SK-N-SH (cell line): ENCODE data around the gene TTC9B. TPM values are rescaled to one million over a fixed set of nuclear protein-coding genes. Genes with fewer than 3 reads are reported as not detected.

Source experiments
- CTCF ChIA-PET: fragments of 300-600, 350-600 bp; formaldehyde crosslinking; extraction: SDS; loops from one replicate; lab custom pipeline; 2021; lab: Yijun Ruan, JAX
- POLR2A ChIA-PET: fragments of 350-600 bp; sonication (Branson Sonifier 250); formaldehyde crosslinking; extraction: SDS; loops from one replicate; lab custom pipeline; 2020; ENCODE audit warnings: antibody characterized with exemption, inconsistent platforms; lab: Yijun Ruan, JAX
- DNase-seq: peaks from one replicate; pipeline ENCODE4 v3.0.0; 2012
- H2AFZ ChIP-seq: fragments of 200-600 bp; sonication (generic); 2 replicates; pipeline ENCODE4 v1.8.1; 2016; ENCODE audit warnings: antibody characterized with exemption, mild to moderate bottlenecking, low read depth
- H3F3A ChIP-seq: fragments of 200-600 bp; sonication (generic); replicated peaks from 2 replicates; pipeline ENCODE3; 2016; ENCODE audit warnings: antibody characterized with exemption, mild to moderate bottlenecking; ENCODE audit not compliant: insufficient read depth
- H3K27ac ChIP-seq, 2 experiments: fragments of 200-500 bp in 1 of 2; fragments of 200-600 bp in 1 of 2; sonication (Bioruptor generic) in 1 of 2; sonication (generic), shearing (Covaris generic) in 1 of 2; 2 replicates each; pipeline versions ENCODE4 v1.5.1 to v1.6.1; 2014 to 2016; ENCODE audit warnings: low read depth in 2 of 2, inconsistent platforms in 1 of 2, low read length in 1 of 2, mild to moderate bottlenecking in 1 of 2, mixed read lengths in 1 of 2
- H3K27me3 ChIP-seq: fragments of 200-600 bp; sonication (generic), shearing (Covaris generic); 2 replicates; pipeline ENCODE4 v1.6.1; 2016; ENCODE audit warnings: mixed run types; ENCODE audit not compliant: insufficient read depth
- H3K36me3 ChIP-seq, 2 experiments: fragments of 200-500 bp in 1 of 2; fragments of 200-600 bp in 1 of 2; sonication (Bioruptor generic) in 1 of 2; sonication (generic) in 1 of 2; replicated peaks in 1 of 2; 2 replicates each; pipeline versions ENCODE3 to v1.5.1; 2014 to 2016; ENCODE audit warnings: low read length in 1 of 2, mild to moderate bottlenecking in 1 of 2; ENCODE audit not compliant: insufficient read depth in 2 of 2, control insufficient read depth in 1 of 2
- H3K4me1 ChIP-seq, 2 experiments: fragments of 200-500 bp in 1 of 2; fragments of 200-600 bp in 1 of 2; sonication (Bioruptor generic) in 1 of 2; sonication (generic), shearing (Covaris generic) in 1 of 2; 2 replicates each; pipeline versions ENCODE4 v1.5.1 to v1.6.1; 2014 to 2016; ENCODE audit warnings: low read depth in 1 of 2, low read length in 1 of 2, mixed run types in 1 of 2; ENCODE audit not compliant: insufficient read depth in 2 of 2, control insufficient read depth in 1 of 2
- H3K4me2 ChIP-seq: fragments of 200-600 bp; sonication (generic), shearing (Covaris generic); 2 replicates; pipeline ENCODE4 v1.6.1; 2017; ENCODE audit warnings: mixed run types
- H3K4me3 ChIP-seq, 2 experiments: fragments of 200-500 bp in 1 of 2; fragments of 200-600 bp in 1 of 2; sonication (Bioruptor generic) in 1 of 2; sonication (generic), shearing (Covaris generic) in 1 of 2; 2 replicates each; pipeline versions ENCODE4 v1.5.1 to v1.8.1; 2014 to 2016; ENCODE audit warnings: low read depth in 2 of 2, inconsistent platforms in 1 of 2, low read length in 1 of 2, mild to moderate bottlenecking in 1 of 2, mixed read lengths in 1 of 2, moderate library complexity in 1 of 2
- H3K79me2 ChIP-seq: fragments of 200-600 bp; sonication (generic); 2 replicates; pipeline ENCODE4 v1.8.1; 2017; ENCODE audit warnings: mild to moderate bottlenecking; ENCODE audit not compliant: insufficient read depth
- H3K9ac ChIP-seq: fragments of 200-600 bp; sonication (generic); 2 replicates; pipeline ENCODE4 v1.6.1; 2017; ENCODE audit warnings: mixed run types
- H3K9me2 ChIP-seq: fragments of 200-600 bp; sonication (generic); 2 replicates; pipeline ENCODE4 v1.6.1; 2017; ENCODE audit warnings: mixed run types
- H3K9me3 ChIP-seq: fragments of 200-600 bp; sonication (generic); 2 replicates; pipeline ENCODE4 v1.6.1; 2017; ENCODE audit warnings: mixed run types, mild to moderate bottlenecking, moderate library complexity
- H4K20me1 ChIP-seq: fragments of 200-600 bp; sonication (generic); 2 replicates; pipeline ENCODE4 v1.6.1; 2017; ENCODE audit warnings: mild to moderate bottlenecking, mixed run types; ENCODE audit not compliant: insufficient read depth
- EZH2phosphoT487 ChIP-seq: fragments of 200-600 bp; sonication (generic); IDR thresholded peaks from 2 replicates; pipeline ENCODE4 v1.6.1; 2017; ENCODE audit warnings: low read depth, mixed run types, mild to moderate bottlenecking, antibody characterized with exemption, moderate library complexity, borderline replicate concordance
- FOXM1 ChIP-seq: IDR thresholded peaks from 2 replicates; pipeline ENCODE4 v1.4.0; 2012; ENCODE audit warnings: low read depth, mild to moderate bottlenecking
- JUND ChIP-seq: IDR thresholded peaks from 2 replicates; pipeline ENCODE4 v1.4.0; 2012
- MEF2A ChIP-seq: IDR thresholded peaks from 2 replicates; pipeline ENCODE4 v1.4.0; 2012; ENCODE audit warnings: low read depth, borderline replicate concordance
- NFIC ChIP-seq: IDR thresholded peaks from 2 replicates; pipeline ENCODE4 v1.4.0; 2012; ENCODE audit warnings: borderline replicate concordance
- NRF1 ChIP-seq: IDR thresholded peaks from 2 replicates; pipeline ENCODE4 v1.6.1; 2012; ENCODE audit warnings: low read depth, mild to moderate bottlenecking, low read length
- RAD21 ChIP-seq: IDR thresholded peaks from 2 replicates; pipeline ENCODE4 v1.6.1; 2012; ENCODE audit warnings: mild to moderate bottlenecking, low read length
- RXRA ChIP-seq: IDR thresholded peaks from 2 replicates; pipeline ENCODE4 v1.4.0; 2012; ENCODE audit warnings: low read depth, mild to moderate bottlenecking, borderline replicate concordance
- SIN3A ChIP-seq: IDR thresholded peaks from 2 replicates; pipeline ENCODE4 v1.6.1; 2012; ENCODE audit warnings: low read depth, mild to moderate bottlenecking, low read length, moderate library complexity, borderline replicate concordance
- TCF12 ChIP-seq: IDR thresholded peaks from 2 replicates; pipeline ENCODE4 v1.4.0; 2012
- TEAD4 ChIP-seq: IDR thresholded peaks from 2 replicates; pipeline ENCODE4 v1.4.0; 2012; ENCODE audit warnings: mild to moderate bottlenecking, borderline replicate concordance; ENCODE audit not compliant: insufficient read depth
- YY1 ChIP-seq: IDR thresholded peaks from 2 replicates; pipeline ENCODE4 v1.4.0; 2012; ENCODE audit warnings: low read depth, mild to moderate bottlenecking
- WGBS: methylation state at CpG from one replicate; pipeline ENCODE4 v1.1.6; 2017; ENCODE audit warnings: low lambda C conversion rate; 5-methylcytosine and 5-hydroxymethylcytosine counted together
- polyA plus RNA-seq, 3 experiments: library from polyadenylated mRNA; depleted of rRNA; stranded (reverse); fragments of >200 nt; gene quantifications; 2 replicates each; pipeline ENCODE4 v1.2.3, GENCODE V29; 2012
- TF ChIP-seq, protein P1 (sequence below): IDR thresholded peaks from 2 replicates; pipeline ENCODE4; 2012
- TF ChIP-seq, protein P2 (sequence below): IDR thresholded peaks from 2 replicates; pipeline ENCODE4 v1.4.0; 2012; ENCODE audit warnings: low read depth
- TF ChIP-seq, protein P3 (sequence below): IDR thresholded peaks from 2 replicates; pipeline ENCODE4 v1.4.0; 2012; ENCODE audit warnings: low read depth, borderline replicate concordance
- TF ChIP-seq, protein P4 (sequence below): IDR thresholded peaks from 2 replicates; pipeline ENCODE4 v1.6.1; 2012; ENCODE audit warnings: mild to moderate bottlenecking, low read depth, low read length, moderate library complexity

Gene TTC9B
- polyA plus RNA-seq, 1 of the 3 experiments (the other 2 are of a cell fraction) = 0.30 TPM

DNA sequence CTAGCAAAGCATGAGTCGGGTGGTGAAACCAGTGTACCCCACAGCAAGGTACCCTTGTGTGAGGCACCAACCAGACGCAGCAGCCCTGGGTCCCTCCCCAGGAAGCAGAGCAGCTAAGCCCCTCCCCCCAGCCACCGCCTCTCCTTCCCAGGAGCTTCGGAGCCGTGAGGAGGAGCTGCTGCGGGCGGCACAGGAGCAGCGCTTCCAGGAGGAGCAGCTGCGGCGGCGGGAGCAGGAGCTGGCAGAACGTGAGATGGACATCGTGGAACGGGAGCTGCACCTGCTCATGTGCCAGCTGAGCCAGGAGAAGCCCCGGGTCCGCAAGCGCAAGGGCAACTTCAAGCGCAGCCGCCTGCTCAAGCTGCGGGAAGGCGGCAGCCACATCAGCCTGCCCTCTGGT lies 12.4 kb downstream of the TTC9B start:
- DNase-seq = no peak
- CTCF ChIA-PET = interaction anchor here (0.8 to 5.1 kb wide), 3 partner anchors 12 to 66 kb away, joined by 3 to 26 read pairs (median 6); partner anchors contain the start of gene TTC9B

More for the DNA sequence above, 12.4 kb downstream of the TTC9B start:
- H3K36me3 ChIP-seq = peaks cover 4 to 9% of the 10 kb centered on the region in 2 experiments
- no peaks in the 10 kb centered on the region for H3K4me1 ChIP-seq
- no peaks in the 10 kb centered on the region for H3F3A ChIP-seq
- H3K9ac ChIP-seq = no peak overlapping the region
- H3K9me3 ChIP-seq = no peaks in the 10 kb centered on the region
- no peak overlapping the region for H2AFZ ChIP-seq
- 94% methylated on average over 17 of the region's 21 CpGs for WGBS
- H3K79me2 ChIP-seq = no peaks in the 10 kb centered on the region
- no peaks in the 10 kb centered on the region for H4K20me1 ChIP-seq
- H3K27me3 ChIP-seq = no peaks in the 10 kb centered on the region
- POLR2A ChIA-PET = no interaction called here
- no peak overlapping the region for H3K4me3 ChIP-seq
- no peak overlapping the region for H3K4me2 ChIP-seq
- H3K27ac ChIP-seq = no peak overlapping the region
- TF ChIP-seq, protein P1, sequence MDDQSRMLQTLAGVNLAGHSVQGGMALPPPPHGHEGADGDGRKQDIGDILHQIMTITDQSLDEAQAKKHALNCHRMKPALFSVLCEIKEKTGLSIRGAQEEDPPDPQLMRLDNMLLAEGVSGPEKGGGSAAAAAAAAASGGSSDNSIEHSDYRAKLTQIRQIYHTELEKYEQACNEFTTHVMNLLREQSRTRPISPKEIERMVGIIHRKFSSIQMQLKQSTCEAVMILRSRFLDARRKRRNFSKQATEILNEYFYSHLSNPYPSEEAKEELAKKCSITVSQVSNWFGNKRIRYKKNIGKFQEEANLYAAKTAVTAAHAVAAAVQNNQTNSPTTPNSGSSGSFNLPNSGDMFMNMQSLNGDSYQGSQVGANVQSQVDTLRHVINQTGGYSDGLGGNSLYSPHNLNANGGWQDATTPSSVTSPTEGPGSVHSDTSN = no peak
- TF ChIP-seq TEAD4 (no peak), JUND (no peak), MEF2A (no peak), YY1 (no peak), SIN3A (no peak), RXRA (no peak), RAD21 (no peak), NFIC (no peak), NRF1 (no peak), TCF12 (no peak), EZH2phosphoT487 (no peak), FOXM1 (no peak)
- TF ChIP-seq, protein P2, sequence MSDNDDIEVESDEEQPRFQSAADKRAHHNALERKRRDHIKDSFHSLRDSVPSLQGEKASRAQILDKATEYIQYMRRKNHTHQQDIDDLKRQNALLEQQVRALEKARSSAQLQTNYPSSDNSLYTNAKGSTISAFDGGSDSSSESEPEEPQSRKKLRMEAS = no peak
- TF ChIP-seq, protein P3, sequence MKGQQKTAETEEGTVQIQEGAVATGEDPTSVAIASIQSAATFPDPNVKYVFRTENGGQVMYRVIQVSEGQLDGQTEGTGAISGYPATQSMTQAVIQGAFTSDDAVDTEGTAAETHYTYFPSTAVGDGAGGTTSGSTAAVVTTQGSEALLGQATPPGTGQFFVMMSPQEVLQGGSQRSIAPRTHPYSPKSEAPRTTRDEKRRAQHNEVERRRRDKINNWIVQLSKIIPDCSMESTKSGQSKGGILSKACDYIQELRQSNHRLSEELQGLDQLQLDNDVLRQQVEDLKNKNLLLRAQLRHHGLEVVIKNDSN = no peak
- TF ChIP-seq, protein P4, sequence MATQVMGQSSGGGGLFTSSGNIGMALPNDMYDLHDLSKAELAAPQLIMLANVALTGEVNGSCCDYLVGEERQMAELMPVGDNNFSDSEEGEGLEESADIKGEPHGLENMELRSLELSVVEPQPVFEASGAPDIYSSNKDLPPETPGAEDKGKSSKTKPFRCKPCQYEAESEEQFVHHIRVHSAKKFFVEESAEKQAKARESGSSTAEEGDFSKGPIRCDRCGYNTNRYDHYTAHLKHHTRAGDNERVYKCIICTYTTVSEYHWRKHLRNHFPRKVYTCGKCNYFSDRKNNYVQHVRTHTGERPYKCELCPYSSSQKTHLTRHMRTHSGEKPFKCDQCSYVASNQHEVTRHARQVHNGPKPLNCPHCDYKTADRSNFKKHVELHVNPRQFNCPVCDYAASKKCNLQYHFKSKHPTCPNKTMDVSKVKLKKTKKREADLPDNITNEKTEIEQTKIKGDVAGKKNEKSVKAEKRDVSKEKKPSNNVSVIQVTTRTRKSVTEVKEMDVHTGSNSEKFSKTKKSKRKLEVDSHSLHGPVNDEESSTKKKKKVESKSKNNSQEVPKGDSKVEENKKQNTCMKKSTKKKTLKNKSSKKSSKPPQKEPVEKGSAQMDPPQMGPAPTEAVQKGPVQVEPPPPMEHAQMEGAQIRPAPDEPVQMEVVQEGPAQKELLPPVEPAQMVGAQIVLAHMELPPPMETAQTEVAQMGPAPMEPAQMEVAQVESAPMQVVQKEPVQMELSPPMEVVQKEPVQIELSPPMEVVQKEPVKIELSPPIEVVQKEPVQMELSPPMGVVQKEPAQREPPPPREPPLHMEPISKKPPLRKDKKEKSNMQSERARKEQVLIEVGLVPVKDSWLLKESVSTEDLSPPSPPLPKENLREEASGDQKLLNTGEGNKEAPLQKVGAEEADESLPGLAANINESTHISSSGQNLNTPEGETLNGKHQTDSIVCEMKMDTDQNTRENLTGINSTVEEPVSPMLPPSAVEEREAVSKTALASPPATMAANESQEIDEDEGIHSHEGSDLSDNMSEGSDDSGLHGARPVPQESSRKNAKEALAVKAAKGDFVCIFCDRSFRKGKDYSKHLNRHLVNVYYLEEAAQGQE = no peak
- H3K9me2 ChIP-seq = no peaks in the 10 kb centered on the region
